K562 (cell line): ENCODE results near the gene SLC4A2. TPM values are rescaled to one million over a fixed set of nuclear protein-coding genes. Genes with fewer than 3 reads are reported as not detected.

Source experiments
- CHD1 ChIP-seq: fragments of 200-600 bp; sonication (generic); IDR thresholded peaks from one replicate; pipeline ENCODE4 v1.6.1; 2012; ENCODE audit warnings: mild to moderate bottlenecking, moderate library complexity, low read length, inconsistent platforms
- CREB1 ChIP-seq, 2 experiments: sonication (generic) in 1 of 2; formaldehyde crosslinking in 1 of 2; IDR thresholded peaks; 2 replicates each; pipeline versions ENCODE4 v1.6.1 to v1.8.0; 2012 to 2022; ENCODE audit warnings: inconsistent platforms in 1 of 2, mild to moderate bottlenecking in 1 of 2, missing genetic modification reagents in 1 of 2, moderate library complexity in 1 of 2
- ELF1 ChIP-seq: fragments of 200-800 bp; sonication (Bioruptor generic); IDR thresholded peaks from 2 replicates; pipeline ENCODE4 v1.6.1; 2016; ENCODE audit warnings: missing genetic modification characterization, missing compliant biosample characterization
- HSF4 ChIP-seq: fragments of 250-450 bp; sonication (Bioruptor Pico); IDR thresholded peaks from 2 replicates; pipeline ENCODE4 v2.1.2; 2022; ENCODE audit warnings: mild to moderate bottlenecking, moderate library complexity, borderline replicate concordance
- MAZ ChIP-seq, 2 experiments: fragments of 450-650 bp in 1 of 2; sonication (generic) in 1 of 2; formaldehyde crosslinking; IDR thresholded peaks in 1 of 2; conservative IDR thresholded peaks in 1 of 2; 2 replicates each; pipeline versions ENCODE4 v1.4.0 to v1.5.0; 2020; ENCODE audit warnings: mild to moderate bottlenecking in 1 of 2, missing genetic modification reagents in 1 of 2
- NCOA1 ChIP-seq: fragments of 450-650 bp; IDR thresholded peaks from 2 replicates; pipeline ENCODE4 v1.6.1; 2016; ENCODE audit warnings: low read depth
- ZNF354B ChIP-seq: fragments of 250-450 bp; sonication (Bioruptor Pico); IDR thresholded peaks from 2 replicates; pipeline ENCODE4 v1.4.0; 2020
- ZNF695 ChIP-seq: fragments of 450-650 bp; formaldehyde crosslinking; IDR thresholded peaks from 2 replicates; pipeline ENCODE4 v1.4.0; 2020; ENCODE audit warnings: mild to moderate bottlenecking, moderate library complexity
- polyA plus RNA-seq, 8 experiments: library from polyadenylated mRNA; depleted of rRNA in 4 of 8; stranded (reverse) in 5 of 8; unstranded in 3 of 8; fragments of >200 nt; fragmentation: Nextera tagmentation in 2 of 8; fragmentation: Illumina TruSeq in 1 of 8; extraction: Ambion mirVana in 2 of 8; extraction: Trizol in 1 of 8; gene quantifications; 2 replicates each; pipeline versions ENCODE4 v1.2.1 to v1.2.3, GENCODE V29; 2011 to 2014; ENCODE audit warnings: inconsistent platforms in 1 of 8, missing spikeins in 1 of 8
- total RNA-seq, 7 experiments: library from RNA; depleted of rRNA in 6 of 7; stranded (reverse); fragments of >200 nt in 6 of 7; fragmentation: Illumina TruSeq in 2 of 7; extraction: Trizol in 2 of 7; gene quantifications; 2 replicates each; pipeline versions ENCODE4 v1.2.1 to v1.2.3, GENCODE V29; 2011 to 2021; ENCODE audit warnings: low replicate concordance in 1 of 7
- TF ChIP-seq, protein P1 (sequence below): sonication (generic); formaldehyde crosslinking; IDR thresholded peaks from 2 replicates; pipeline ENCODE4 v1.8.0; 2022; ENCODE audit warnings: mild to moderate bottlenecking, missing genetic modification reagents, borderline replicate concordance
- TF ChIP-seq, protein P2 (sequence below), 2 experiments: IDR thresholded peaks; 2 replicates each; pipeline ENCODE4 v1.6.1; 2012; ENCODE audit warnings: improper control_type of control experiment in 2 of 2, low read depth in 2 of 2, low read length in 2 of 2, borderline replicate concordance in 1 of 2
- TF ChIP-seq, protein P3 (sequence below): sonication (generic); formaldehyde crosslinking; IDR thresholded peaks from 2 replicates; pipeline ENCODE4 v1.4.0; 2020; ENCODE audit warnings: mild to moderate bottlenecking, missing genetic modification reagents
- TF ChIP-seq, protein P4 (sequence below), 3 experiments: fragments of 200-800 bp in 1 of 3; sonication (Bioruptor generic) in 1 of 3; sonication (generic) in 1 of 3; formaldehyde crosslinking in 1 of 3; IDR thresholded peaks; 2 replicates each; pipeline versions ENCODE4 v1.6.1 to v1.8.0; 2016 to 2022; ENCODE audit warnings: mild to moderate bottlenecking in 2 of 3, missing compliant biosample characterization in 2 of 3, missing genetic modification characterization in 2 of 3, missing genetic modification reagents in 1 of 3
- TF ChIP-seq, protein P5 (sequence below): sonication (generic); formaldehyde crosslinking; IDR thresholded peaks from 2 replicates; pipeline ENCODE4 v1.8.0; 2022; ENCODE audit warnings: missing genetic modification reagents, mild to moderate bottlenecking, borderline replicate concordance
- TF ChIP-seq, protein P6 (sequence below): fragments of 250-450 bp; sonication (Bioruptor Pico); IDR thresholded peaks from 2 replicates; pipeline ENCODE4 v1.5.0; 2021; ENCODE audit warnings: mild to moderate bottlenecking, borderline replicate concordance

SLC4A2 gene
- total and polyA plus RNA-seq, 9 of the 15 experiments (the other 6 are each of a cell fraction or from before 2014, with no cell fraction given) = 11.4 to 375 (median 130) TPM

DNA sequence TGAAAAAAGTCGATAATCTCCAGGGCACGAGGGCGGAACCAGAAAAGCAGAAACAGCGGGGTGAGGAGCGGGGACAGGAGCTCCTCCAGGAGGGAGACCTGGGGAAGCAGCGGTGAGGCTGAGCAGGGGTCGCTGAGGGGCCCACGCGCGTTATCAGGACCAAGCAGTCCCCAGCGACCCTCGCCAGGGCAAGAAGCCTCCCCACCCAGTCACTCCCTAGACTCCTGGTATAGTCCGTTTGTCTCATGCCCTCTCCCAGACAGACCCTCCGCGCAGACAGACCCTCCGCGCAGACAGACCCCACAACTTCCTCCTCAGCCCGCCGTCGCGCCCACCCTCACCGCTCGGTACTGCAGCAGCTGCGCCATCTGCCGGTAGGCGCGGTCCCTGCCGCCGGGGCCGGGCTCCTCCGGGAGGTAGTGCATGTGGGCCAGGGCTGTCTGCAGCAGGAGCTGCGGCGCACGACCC is 41.4 kb upstream of the SLC4A2 start (continued):
- TF ChIP-seq, protein P1, sequence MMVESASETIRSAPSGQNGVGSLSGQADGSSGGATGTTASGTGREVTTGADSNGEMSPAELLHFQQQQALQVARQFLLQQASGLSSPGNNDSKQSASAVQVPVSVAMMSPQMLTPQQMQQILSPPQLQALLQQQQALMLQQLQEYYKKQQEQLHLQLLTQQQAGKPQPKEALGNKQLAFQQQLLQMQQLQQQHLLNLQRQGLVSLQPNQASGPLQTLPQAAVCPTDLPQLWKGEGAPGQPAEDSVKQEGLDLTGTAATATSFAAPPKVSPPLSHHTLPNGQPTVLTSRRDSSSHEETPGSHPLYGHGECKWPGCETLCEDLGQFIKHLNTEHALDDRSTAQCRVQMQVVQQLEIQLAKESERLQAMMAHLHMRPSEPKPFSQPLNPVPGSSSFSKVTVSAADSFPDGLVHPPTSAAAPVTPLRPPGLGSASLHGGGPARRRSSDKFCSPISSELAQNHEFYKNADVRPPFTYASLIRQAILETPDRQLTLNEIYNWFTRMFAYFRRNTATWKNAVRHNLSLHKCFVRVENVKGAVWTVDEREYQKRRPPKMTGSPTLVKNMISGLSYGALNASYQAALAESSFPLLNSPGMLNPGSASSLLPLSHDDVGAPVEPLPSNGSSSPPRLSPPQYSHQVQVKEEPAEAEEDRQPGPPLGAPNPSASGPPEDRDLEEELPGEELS (CRISPR knock-in tag) = no peak
- TF ChIP-seq CHD1 (peak; percentile 99), ZNF695 (CRISPR knock-in tag) (no peak), ELF1 (tag) (peak; percentile 64), CREB1 (IDR thresholded peaks at IDR 0.05) (no peak; the same call in 1 of the 2 replicates), CREB1 (CRISPR knock-in tag; IDR thresholded peaks at IDR 0.05) (peak; percentile 37; the same call in 1 of the 2 replicates), ZNF354B (CRISPR knock-in tag) (no peak), NCOA1 (0 out of 2 replicates have a peak, but pooled peaks have one; percentile 52), HSF4 (CRISPR knock-in tag) (no peak), MAZ (CRISPR knock-in tag; conservative IDR thresholded peaks at IDR 0.05 in 1 of 2, IDR thresholded peaks at IDR 0.05 in 1 of 2) (peak; percentile 78 to 97; a peak in 3 of 4 replicates)
- TF ChIP-seq, protein P2, sequence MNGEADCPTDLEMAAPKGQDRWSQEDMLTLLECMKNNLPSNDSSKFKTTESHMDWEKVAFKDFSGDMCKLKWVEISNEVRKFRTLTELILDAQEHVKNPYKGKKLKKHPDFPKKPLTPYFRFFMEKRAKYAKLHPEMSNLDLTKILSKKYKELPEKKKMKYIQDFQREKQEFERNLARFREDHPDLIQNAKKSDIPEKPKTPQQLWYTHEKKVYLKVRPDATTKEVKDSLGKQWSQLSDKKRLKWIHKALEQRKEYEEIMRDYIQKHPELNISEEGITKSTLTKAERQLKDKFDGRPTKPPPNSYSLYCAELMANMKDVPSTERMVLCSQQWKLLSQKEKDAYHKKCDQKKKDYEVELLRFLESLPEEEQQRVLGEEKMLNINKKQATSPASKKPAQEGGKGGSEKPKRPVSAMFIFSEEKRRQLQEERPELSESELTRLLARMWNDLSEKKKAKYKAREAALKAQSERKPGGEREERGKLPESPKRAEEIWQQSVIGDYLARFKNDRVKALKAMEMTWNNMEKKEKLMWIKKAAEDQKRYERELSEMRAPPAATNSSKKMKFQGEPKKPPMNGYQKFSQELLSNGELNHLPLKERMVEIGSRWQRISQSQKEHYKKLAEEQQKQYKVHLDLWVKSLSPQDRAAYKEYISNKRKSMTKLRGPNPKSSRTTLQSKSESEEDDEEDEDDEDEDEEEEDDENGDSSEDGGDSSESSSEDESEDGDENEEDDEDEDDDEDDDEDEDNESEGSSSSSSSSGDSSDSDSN (IDR thresholded peaks at IDR 0.05; ENCODE audit: borderline replicate concordance in 1 of 2, low read depth in 2 of 2, low read length in 2 of 2) = peak in 1 of 2 experiments; percentile 53; a peak in 1 of 4 replicates
- TF ChIP-seq, protein P3, sequence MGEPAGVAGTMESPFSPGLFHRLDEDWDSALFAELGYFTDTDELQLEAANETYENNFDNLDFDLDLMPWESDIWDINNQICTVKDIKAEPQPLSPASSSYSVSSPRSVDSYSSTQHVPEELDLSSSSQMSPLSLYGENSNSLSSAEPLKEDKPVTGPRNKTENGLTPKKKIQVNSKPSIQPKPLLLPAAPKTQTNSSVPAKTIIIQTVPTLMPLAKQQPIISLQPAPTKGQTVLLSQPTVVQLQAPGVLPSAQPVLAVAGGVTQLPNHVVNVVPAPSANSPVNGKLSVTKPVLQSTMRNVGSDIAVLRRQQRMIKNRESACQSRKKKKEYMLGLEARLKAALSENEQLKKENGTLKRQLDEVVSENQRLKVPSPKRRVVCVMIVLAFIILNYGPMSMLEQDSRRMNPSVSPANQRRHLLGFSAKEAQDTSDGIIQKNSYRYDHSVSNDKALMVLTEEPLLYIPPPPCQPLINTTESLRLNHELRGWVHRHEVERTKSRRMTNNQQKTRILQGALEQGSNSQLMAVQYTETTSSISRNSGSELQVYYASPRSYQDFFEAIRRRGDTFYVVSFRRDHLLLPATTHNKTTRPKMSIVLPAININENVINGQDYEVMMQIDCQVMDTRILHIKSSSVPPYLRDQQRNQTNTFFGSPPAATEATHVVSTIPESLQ (CRISPR knock-in tag) = peak; percentile 75; the same call in 1 of the 2 replicates
- TF ChIP-seq, protein P4, sequence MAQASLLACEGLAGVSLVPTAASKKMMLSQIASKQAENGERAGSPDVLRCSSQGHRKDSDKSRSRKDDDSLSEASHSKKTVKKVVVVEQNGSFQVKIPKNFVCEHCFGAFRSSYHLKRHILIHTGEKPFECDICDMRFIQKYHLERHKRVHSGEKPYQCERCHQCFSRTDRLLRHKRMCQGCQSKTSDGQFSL (CRISPR knock-in tag; IDR thresholded peaks at IDR 0.05) = peak; percentile 73
- TF ChIP-seq, protein P4 (tag; IDR thresholded peaks at IDR 0.05) = no peak
- TF ChIP-seq, protein P5, sequence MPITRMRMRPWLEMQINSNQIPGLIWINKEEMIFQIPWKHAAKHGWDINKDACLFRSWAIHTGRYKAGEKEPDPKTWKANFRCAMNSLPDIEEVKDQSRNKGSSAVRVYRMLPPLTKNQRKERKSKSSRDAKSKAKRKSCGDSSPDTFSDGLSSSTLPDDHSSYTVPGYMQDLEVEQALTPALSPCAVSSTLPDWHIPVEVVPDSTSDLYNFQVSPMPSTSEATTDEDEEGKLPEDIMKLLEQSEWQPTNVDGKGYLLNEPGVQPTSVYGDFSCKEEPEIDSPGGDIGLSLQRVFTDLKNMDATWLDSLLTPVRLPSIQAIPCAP (CRISPR knock-in tag) = peak; percentile 58; the same call in 1 of the 2 replicates
- TF ChIP-seq, protein P6, sequence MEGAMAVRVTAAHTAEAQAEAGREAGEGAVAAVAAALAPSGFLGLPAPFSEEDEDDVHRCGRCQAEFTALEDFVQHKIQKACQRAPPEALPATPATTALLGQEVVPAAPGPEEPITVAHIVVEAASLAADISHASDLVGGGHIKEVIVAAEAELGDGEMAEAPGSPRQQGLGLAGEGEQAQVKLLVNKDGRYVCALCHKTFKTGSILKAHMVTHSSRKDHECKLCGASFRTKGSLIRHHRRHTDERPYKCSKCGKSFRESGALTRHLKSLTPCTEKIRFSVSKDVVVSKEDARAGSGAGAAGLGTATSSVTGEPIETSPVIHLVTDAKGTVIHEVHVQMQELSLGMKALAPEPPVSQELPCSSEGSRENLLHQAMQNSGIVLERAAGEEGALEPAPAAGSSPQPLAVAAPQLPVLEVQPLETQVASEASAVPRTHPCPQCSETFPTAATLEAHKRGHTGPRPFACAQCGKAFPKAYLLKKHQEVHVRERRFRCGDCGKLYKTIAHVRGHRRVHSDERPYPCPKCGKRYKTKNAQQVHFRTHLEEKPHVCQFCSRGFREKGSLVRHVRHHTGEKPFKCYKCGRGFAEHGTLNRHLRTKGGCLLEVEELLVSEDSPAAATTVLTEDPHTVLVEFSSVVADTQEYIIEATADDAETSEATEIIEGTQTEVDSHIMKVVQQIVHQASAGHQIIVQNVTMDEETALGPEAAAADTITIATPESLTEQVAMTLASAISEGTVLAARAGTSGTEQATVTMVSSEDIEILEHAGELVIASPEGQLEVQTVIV = no peak
